K562 (cell line): ENCODE measurements around the gene PHTF2. TPM values are rescaled to one million over a fixed set of nuclear protein-coding genes. Genes with fewer than 3 reads are reported as not detected.
"Not testable (repeated sequence)": the region's sequence is repeated elsewhere in the genome, so short reads cannot be mapped to it uniquely, and the experiment has no call there.

Source experiments
- ATAC-seq: fragments of 200-7000 bp; cut with Tn5 transposase; 3 replicates; pipeline ENCODE4 v1.9.1; 2020; ENCODE audit warnings: moderate library complexity
- BruUV-seq: library from RNA; stranded (reverse); fragments of 400-500 nt; replicated peaks from 2 replicates; lab custom pipeline; 2021; lab: Mats Ljungman, UMichigan
- CTCF ChIA-PET: fragments of 300-600 bp; formaldehyde crosslinking; extraction: SDS; loops from one replicate; lab custom pipeline; 2021; ENCODE audit warnings: low intra/inter-chr PET ratio; lab: Yijun Ruan, JAX
- POLR2A ChIA-PET: fragments of 300-600, 350-650 bp; sonication (Branson Sonifier 250); formaldehyde crosslinking; extraction: SDS; loops from one replicate; lab custom pipeline; 2021; ENCODE audit warnings: antibody characterized with exemption, inconsistent platforms; lab: Yijun Ruan, JAX
- DNase-seq, 4 experiments: peaks; one replicate each; pipeline versions ENCODE4 v3.0.0 to v3.0.0-alpha.2; 2011 to 2018; ENCODE audit warnings: low spot score in 3 of 4, mixed read lengths in 3 of 4; ENCODE audit errors: extremely low read depth in 1 of 4
- FAIRE-seq: peaks from 2 replicates; lab custom pipeline; 2011; peaks lifted over from hg19 to GRCh38; lab: Jason Lieb, UNC
- H2AFZ ChIP-seq: 2 replicates; pipeline ENCODE4 v1.6.0; 2011; ENCODE audit warnings: low read depth, low read length, control low read depth, inconsistent platforms
- H3K27ac ChIP-seq: fragments of 200-600 bp; 3 replicates; pipeline ENCODE4 v1.8.0; 2011; ENCODE audit warnings: low read depth, mild to moderate bottlenecking, control low read depth, inconsistent platforms, low read length, moderate library complexity, mixed read lengths; ENCODE audit errors: extremely low read depth
- H3K27me3 ChIP-seq, 2 experiments: fragments of 300-600 bp in 1 of 2; 2 replicates in 1 of 2; 3 replicates in 1 of 2; pipeline versions ENCODE4 v1.6.0 to v1.8.0; 2011; ENCODE audit warnings: inconsistent platforms in 2 of 2, low read length in 2 of 2, mild to moderate bottlenecking in 1 of 2, mixed read lengths in 1 of 2, moderate library complexity in 1 of 2; ENCODE audit not compliant: control insufficient read depth in 2 of 2, insufficient read depth in 2 of 2
- H3K36me3 ChIP-seq: fragments of 300-600 bp; 3 replicates; pipeline ENCODE4 v1.8.0; 2011; ENCODE audit warnings: mild to moderate bottlenecking, low read length, inconsistent platforms; ENCODE audit not compliant: control insufficient read depth, insufficient read depth
- H3K4me1 ChIP-seq, 2 experiments: fragments of 200-600 bp in 1 of 2; replicated peaks in 1 of 2; 2 replicates in 1 of 2; 3 replicates in 1 of 2; pipeline versions ENCODE4 v1.5.1 to v1.8.0; 2011; ENCODE audit warnings: inconsistent platforms in 2 of 2, low read length in 2 of 2, mild to moderate bottlenecking in 1 of 2, mixed read lengths in 1 of 2, moderate library complexity in 1 of 2; ENCODE audit not compliant: control insufficient read depth in 2 of 2, insufficient read depth in 2 of 2
- H3K4me2 ChIP-seq: 2 replicates; pipeline ENCODE4 v1.6.1; 2011; ENCODE audit warnings: low read length, control low read depth, inconsistent platforms, mixed read lengths; ENCODE audit not compliant: insufficient read depth
- H3K4me3 ChIP-seq: fragments of 200-600 bp; sonication (generic), shearing (Covaris generic); 2 replicates; pipeline ENCODE4 v1.5.1; 2016; ENCODE audit warnings: control low read depth, inconsistent platforms
- H3K79me2 ChIP-seq: fragments of 200-600 bp; 3 replicates; pipeline ENCODE4 v1.8.0; 2011; ENCODE audit warnings: low read length, inconsistent platforms; ENCODE audit not compliant: control insufficient read depth, insufficient read depth
- H3K9ac ChIP-seq, 2 experiments: 2 replicates each; pipeline versions ENCODE4 v1.6.0 to v1.6.1; 2011; ENCODE audit warnings: low read depth in 2 of 2, low read length in 2 of 2, control low read depth in 1 of 2, inconsistent platforms in 1 of 2, mild to moderate bottlenecking in 1 of 2, mixed read lengths in 1 of 2; ENCODE audit not compliant: insufficient read depth in 1 of 2
- H3K9me1 ChIP-seq: one replicate; pipeline ENCODE4 v1.6.0; 2011; ENCODE audit warnings: inconsistent platforms, mild to moderate bottlenecking, low read length, moderate library complexity; ENCODE audit not compliant: control insufficient read depth, insufficient read depth
- H3K9me3 ChIP-seq: replicated peaks from 2 replicates; pipeline ENCODE4 v1.5.1; 2011; ENCODE audit warnings: low read depth, low read length, inconsistent platforms; ENCODE audit not compliant: control insufficient read depth, insufficient read depth
- H4K20me1 ChIP-seq: replicated peaks from 2 replicates; pipeline ENCODE4 v1.6.1; 2011; ENCODE audit warnings: low read length, inconsistent platforms, mixed read lengths; ENCODE audit not compliant: control insufficient read depth, insufficient read depth
- ADNP ChIP-seq: fragments of 200-800 bp; sonication (Bioruptor generic); IDR thresholded peaks from 2 replicates; pipeline ENCODE4 v1.6.1; 2016; ENCODE audit warnings: missing genetic modification characterization, missing compliant biosample characterization
- BCOR ChIP-seq: fragments of 450-650 bp; IDR thresholded peaks from 2 replicates; pipeline ENCODE4 v1.6.1; 2016
- CBX1 ChIP-seq: sonication (generic); IDR thresholded peaks from 2 replicates; pipeline ENCODE4 v1.6.1; 2016; ENCODE audit warnings: antibody characterized with exemption, low read depth, mild to moderate bottlenecking
- CHAMP1 ChIP-seq: fragments of 450-650 bp; IDR thresholded peaks from 2 replicates; pipeline ENCODE4 v1.6.1; 2016; ENCODE audit warnings: mild to moderate bottlenecking
- HDAC2 ChIP-seq: fragments of 450-650 bp; IDR thresholded peaks from 2 replicates; pipeline ENCODE4 v1.6.1; 2016; ENCODE audit warnings: mild to moderate bottlenecking
- KDM1A ChIP-seq, 2 experiments: fragments of 450-650 bp; IDR thresholded peaks; 2 replicates each; pipeline ENCODE4 v1.6.1; 2016; ENCODE audit warnings: mild to moderate bottlenecking in 2 of 2
- RBM25 ChIP-seq: fragments of 200-400 bp; formaldehyde crosslinking; IDR thresholded peaks from 2 replicates; pipeline ENCODE4 v1.6.1; 2018; ENCODE audit warnings: low read length, low read depth, moderate library complexity; ENCODE audit not compliant: severe bottlenecking
- SMARCA5 ChIP-seq: fragments of 450-650 bp; IDR thresholded peaks from 2 replicates; pipeline ENCODE4 v1.6.1; 2016
- ZNF146 ChIP-seq: IDR thresholded peaks from one replicate; pipeline ENCODE4 v1.6.1; 2018; ENCODE audit warnings: missing compliant biosample characterization; ENCODE audit not compliant: unreplicated experiment
- ZNF24 ChIP-seq: fragments of 450-650 bp; IDR thresholded peaks from 2 replicates; pipeline ENCODE4 v1.6.1; 2016
- WGBS: fragments of 100-300 bp; shearing (Covaris generic); methylation state at CpG from one replicate; pipeline ENCODE4 v1.1.6; 2016; ENCODE audit warnings: low coverage, mixed read lengths; ENCODE audit not compliant: insufficient coverage; ENCODE audit errors: missing lambda C conversion rate; 5-methylcytosine and 5-hydroxymethylcytosine counted together
- in situ Hi-C: fragments of 300-500 bp; cut with MboI; formaldehyde crosslinking; loops from 4 replicates; pipeline ENCODE4 v1.15.0; 2018; ENCODE audit warnings: inconsistent platforms, mixed read lengths
- intact Hi-C: fragments of 100-400 bp; cut with micrococcal nuclease; formaldehyde crosslinking; loops from 2 replicates; pipeline ENCODE4 v1.14.2; 2022
- polyA plus RNA-seq, 8 experiments: library from polyadenylated mRNA; depleted of rRNA in 4 of 8; stranded (reverse) in 5 of 8; unstranded in 3 of 8; fragments of >200 nt; fragmentation: Nextera tagmentation in 2 of 8; fragmentation: Illumina TruSeq in 1 of 8; extraction: Ambion mirVana in 2 of 8; extraction: Trizol in 1 of 8; gene quantifications; 2 replicates each; pipeline versions ENCODE4 v1.2.1 to v1.2.3, GENCODE V29; 2011 to 2014; ENCODE audit warnings: inconsistent platforms in 1 of 8, missing spikeins in 1 of 8
- total RNA-seq, 7 experiments: library from RNA; depleted of rRNA in 6 of 7; stranded (reverse); fragments of >200 nt in 6 of 7; fragmentation: Illumina TruSeq in 2 of 7; extraction: Trizol in 2 of 7; gene quantifications; 2 replicates each; pipeline versions ENCODE4 v1.2.1 to v1.2.3, GENCODE V29; 2011 to 2021; ENCODE audit warnings: low replicate concordance in 1 of 7

PHTF2 gene
- total and polyA plus RNA-seq, 9 of the 15 experiments (the other 6 are each of a cell fraction or from before 2014, with no cell fraction given): 17.9 to 43.6 (median 25.4) TPM

- no peak for TF ChIP-seq ZNF24
Measured at GRCh38 chr7:77833136-77833535, 34.6 kb downstream of the PHTF2 start (continued).

DNA sequence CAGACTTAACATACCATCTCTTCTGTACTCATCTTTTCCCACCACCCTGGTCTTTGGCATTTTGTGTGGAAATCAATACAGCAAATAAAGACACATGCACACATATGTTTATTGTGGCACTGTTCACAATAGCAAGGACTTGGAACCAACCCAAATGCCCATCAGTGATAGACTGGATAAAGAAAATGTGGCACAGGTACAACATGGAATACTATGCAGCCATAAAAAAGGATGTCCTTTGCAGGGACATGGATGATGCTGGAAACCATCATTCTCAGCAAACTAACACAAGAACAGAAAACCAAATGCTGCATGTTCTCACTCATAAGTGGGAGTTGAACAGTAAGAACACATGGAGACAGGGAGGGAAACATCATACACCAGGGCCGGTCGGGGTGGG lies 37.9 kb downstream of the PHTF2 start:
- H3K9ac ChIP-seq, H3K4me3 ChIP-seq, H3K36me3 ChIP-seq, intact Hi-C loops, FAIRE-seq, CTCF ChIA-PET, H3K9me3 ChIP-seq, POLR2A ChIA-PET, H2AFZ ChIP-seq, ATAC-seq, DNase-seq, H3K9me1 ChIP-seq, BruUV-seq, H3K27me3 ChIP-seq, H3K27ac ChIP-seq, H4K20me1 ChIP-seq, H3K4me2 ChIP-seq, in situ Hi-C loops: not testable (repeated sequence)
- Histone ChIP-seq H3K4me1 (peaks cover 4 to 33% of the 10 kb centered on the region in 2 experiments), H3K79me2 (peaks cover 89% of the 10 kb centered on the region)
- WGBS: 100% methylated on average over 2 of the region's 2 CpGs
- TF ChIP-seq CHAMP1 (peak; percentile 54; the same call in 1 of the 2 replicates), SMARCA5 (peak; percentile 49; the same call in 1 of the 2 replicates), BCOR (peak; percentile 71), KDM1A (IDR thresholded peaks at IDR 0.05) (peak in 1 of 2 experiments; percentile 74; a peak in 2 of 4 replicates), HDAC2 (0 out of 2 replicates have a peak, but pooled peaks have one; percentile 41), RBM25 (peak; percentile 74), ADNP (tag) (peak; percentile 58; the same call in 1 of the 2 replicates), CBX1 (peak; percentile 78; the same call in 1 of the 2 replicates), ZNF146 (CRISPR knock-in tag) (peak; percentile 98)
